ENCODE results near the gene FZR1. TPM values are rescaled to one million over a fixed set of nuclear protein-coding genes. Genes with fewer than 3 reads are reported as not detected.

Gene FZR1
- total RNA-seq, 1 experiment from 2014 or later = 59.1 TPM

DNA sequence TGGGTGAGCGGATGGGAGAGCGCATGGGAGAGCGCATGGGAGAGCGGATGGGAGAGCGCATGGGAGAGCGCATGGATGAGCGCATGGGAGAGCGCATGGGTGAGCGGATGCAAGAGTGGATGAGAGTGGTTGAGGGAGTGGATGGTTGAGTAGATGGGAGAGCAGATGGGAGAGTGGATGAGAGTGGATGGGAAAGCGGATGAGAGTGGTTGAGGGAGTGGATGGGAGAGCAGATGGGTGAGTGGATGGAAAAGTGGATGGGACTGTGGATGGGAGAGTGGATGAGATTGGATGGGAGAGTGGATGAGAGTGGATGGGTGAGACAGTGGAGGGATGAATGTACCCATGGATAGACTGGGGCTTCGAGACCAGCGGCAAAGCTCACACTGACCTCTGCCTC is 24.3 kb downstream of the FZR1 start:
- Histone ChIP-seq H3K4me3 (ENCODE audit: low read depth, low read length) (no peak overlapping the region), H3K9me3 (no peaks in the 10 kb centered on the region), H3K36me3 (ENCODE audit: control insufficient read depth, insufficient read depth, low read length) (0 out of 2 replicates have a peak, but pooled peaks cover 1% of the 10 kb centered on the region), H3K4me1 (no peaks in the 10 kb centered on the region), H3K27me3 (replicated peaks; ENCODE audit: control insufficient read depth, insufficient read depth, low read length) (no peaks in the 10 kb centered on the region)
- H3K9me3 Mint-ChIP-seq (ENCODE audit: unreplicated experiment) = no peaks in the 10 kb centered on the region
- POLR2A ChIA-PET = no interaction called here
- no peak overlapping the region for H3K4me3 Mint-ChIP-seq (ENCODE audit: unreplicated experiment)
- intact Hi-C loops (cut with micrococcal nuclease; ENCODE audit: unreplicated experiment) = no loop called here
- BruUV-seq (replicated peaks) = no TSS peak
- peaks cover 31% of the 10 kb centered on the region for H3K36me3 Mint-ChIP-seq (ENCODE audit: insufficient read depth, unreplicated experiment)
- H3K4me1 Mint-ChIP-seq (ENCODE audit: low read depth, unreplicated experiment) = no peaks in the 10 kb centered on the region
- DNase-seq = no peak
- CTCF ChIA-PET = no interaction called here
- H3K27me3 Mint-ChIP-seq (ENCODE audit: insufficient read depth, unreplicated experiment) = no peaks in the 10 kb centered on the region
- no peak overlapping the region for H3K27ac Mint-ChIP-seq (ENCODE audit: unreplicated experiment)
- TF ChIP-seq CTCF (IDR thresholded peaks at IDR 0.05; ENCODE audit: insufficient read depth in 1 of 2, low read depth in 1 of 2, low read length in 1 of 2, severe bottlenecking in 1 of 2, unreplicated experiment in 1 of 2) = no peak

- CTCF ChIA-PET = interaction anchor here (1.4 kb wide), 1 partner anchor 13 kb away, joined by 4 read pairs; no protein-coding TSS in a partner anchor
Measured at GRCh38 chr19:3531716-3532115, 25.6 kb downstream of the FZR1 start.

GRCh38 chr19:3532154-3532786 is 26.2 kb downstream of the FZR1 start:
- Histone ChIP-seq H3K4me3 (ENCODE audit: low read depth, low read length) (no peak overlapping the region), H3K27me3 (replicated peaks; ENCODE audit: control insufficient read depth, insufficient read depth, low read length) (no peaks in the 10 kb centered on the region), H3K36me3 (ENCODE audit: control insufficient read depth, insufficient read depth, low read length) (no peaks in the 10 kb centered on the region), H3K9me3 (no peaks in the 10 kb centered on the region), H3K4me1 (no peaks in the 10 kb centered on the region)
- no peaks in the 10 kb centered on the region for H3K27me3 Mint-ChIP-seq (ENCODE audit: insufficient read depth, unreplicated experiment)
- H3K4me3 Mint-ChIP-seq (ENCODE audit: unreplicated experiment) = no peak overlapping the region
- no peak for TF ChIP-seq CTCF (IDR thresholded peaks at IDR 0.05; ENCODE audit: insufficient read depth in 1 of 2, low read depth in 1 of 2, low read length in 1 of 2, severe bottlenecking in 1 of 2, unreplicated experiment in 1 of 2)
- H3K27ac Mint-ChIP-seq (ENCODE audit: unreplicated experiment) = no peak overlapping the region
- intact Hi-C loops (cut with micrococcal nuclease; ENCODE audit: unreplicated experiment) = no loop called here
- CTCF ChIA-PET = interaction anchor here (1.4 kb wide), 1 partner anchor 13 kb away, joined by 4 read pairs; no protein-coding TSS in a partner anchor
- no TSS peak for BruUV-seq (replicated peaks)
- DNase-seq = no peak
- H3K4me1 Mint-ChIP-seq (ENCODE audit: low read depth, unreplicated experiment) = no peaks in the 10 kb centered on the region
- no peaks in the 10 kb centered on the region for H3K9me3 Mint-ChIP-seq (ENCODE audit: unreplicated experiment)
- H3K36me3 Mint-ChIP-seq (ENCODE audit: insufficient read depth, unreplicated experiment) = peaks cover 47% of the 10 kb centered on the region
- POLR2A ChIA-PET = no interaction called here

More at GRCh38 chr19:3531716-3532115, 25.6 kb downstream of the FZR1 start:
- Histone ChIP-seq H3K4me1 (no peaks in the 10 kb centered on the region), H3K27me3 (replicated peaks; ENCODE audit: control insufficient read depth, insufficient read depth, low read length) (no peaks in the 10 kb centered on the region), H3K9me3 (no peaks in the 10 kb centered on the region), H3K36me3 (ENCODE audit: control insufficient read depth, insufficient read depth, low read length) (0 out of 2 replicates have a peak, but pooled peaks cover 1% of the 10 kb centered on the region), H3K4me3 (ENCODE audit: low read depth, low read length) (no peak overlapping the region)
- no peaks in the 10 kb centered on the region for H3K9me3 Mint-ChIP-seq (ENCODE audit: unreplicated experiment)
- BruUV-seq (replicated peaks) = no TSS peak
- H3K4me3 Mint-ChIP-seq (ENCODE audit: unreplicated experiment) = no peak overlapping the region
- no peak overlapping the region for H3K27ac Mint-ChIP-seq (ENCODE audit: unreplicated experiment)
- no peak for DNase-seq
- POLR2A ChIA-PET = no interaction called here
- no peak for TF ChIP-seq CTCF (IDR thresholded peaks at IDR 0.05; ENCODE audit: insufficient read depth in 1 of 2, low read depth in 1 of 2, low read length in 1 of 2, severe bottlenecking in 1 of 2, unreplicated experiment in 1 of 2)
- H3K4me1 Mint-ChIP-seq (ENCODE audit: low read depth, unreplicated experiment) = no peaks in the 10 kb centered on the region
- H3K27me3 Mint-ChIP-seq (ENCODE audit: insufficient read depth, unreplicated experiment) = no peaks in the 10 kb centered on the region
- H3K36me3 Mint-ChIP-seq (ENCODE audit: insufficient read depth, unreplicated experiment) = peaks cover 42% of the 10 kb centered on the region
- intact Hi-C loops (cut with micrococcal nuclease; ENCODE audit: unreplicated experiment) = no loop called here

All from Caco-2 (cell line).